Amniotic stem cell (primary cell): ENCODE results near the gene IL12RB1.

Experiments
- DNase-seq: peaks from one replicate; lab custom pipeline; 2025; lab: John Stamatoyannopoulos, UW

IL12RB1 gene

DNA sequence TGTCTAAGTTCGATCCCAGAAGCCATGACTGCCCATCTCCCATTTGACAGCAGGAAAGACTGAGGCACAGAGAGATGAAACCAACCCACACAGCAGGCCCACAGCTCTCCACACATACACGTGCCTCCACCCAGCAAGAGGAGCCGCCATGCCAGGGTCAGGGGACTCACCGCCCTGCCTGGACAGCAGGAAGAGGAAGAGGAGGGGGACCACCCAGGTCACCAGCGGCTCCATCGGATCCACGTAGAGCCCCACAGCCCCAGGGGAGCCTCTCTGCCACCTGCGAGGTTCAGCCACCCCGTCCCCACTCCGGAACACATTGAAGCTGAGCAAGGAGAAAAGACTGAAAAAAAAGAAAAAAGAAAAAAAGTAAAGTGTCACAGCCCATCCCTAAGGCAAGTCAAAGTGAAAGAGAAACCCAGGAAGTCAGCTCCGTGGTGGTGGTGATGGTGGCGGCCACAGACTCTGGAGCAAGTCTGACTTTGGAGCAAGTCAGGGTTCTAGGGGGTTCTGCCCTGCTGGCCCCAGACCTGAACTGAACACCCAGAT, at the start of gene IL12RB1:
TSS of gene IL12RB1 (minus strand) at position 345 of the 549 bp plus-strand sequence. CDS start at position 234, 111 bp downstream.
- no peak for DNase-seq

DNA sequence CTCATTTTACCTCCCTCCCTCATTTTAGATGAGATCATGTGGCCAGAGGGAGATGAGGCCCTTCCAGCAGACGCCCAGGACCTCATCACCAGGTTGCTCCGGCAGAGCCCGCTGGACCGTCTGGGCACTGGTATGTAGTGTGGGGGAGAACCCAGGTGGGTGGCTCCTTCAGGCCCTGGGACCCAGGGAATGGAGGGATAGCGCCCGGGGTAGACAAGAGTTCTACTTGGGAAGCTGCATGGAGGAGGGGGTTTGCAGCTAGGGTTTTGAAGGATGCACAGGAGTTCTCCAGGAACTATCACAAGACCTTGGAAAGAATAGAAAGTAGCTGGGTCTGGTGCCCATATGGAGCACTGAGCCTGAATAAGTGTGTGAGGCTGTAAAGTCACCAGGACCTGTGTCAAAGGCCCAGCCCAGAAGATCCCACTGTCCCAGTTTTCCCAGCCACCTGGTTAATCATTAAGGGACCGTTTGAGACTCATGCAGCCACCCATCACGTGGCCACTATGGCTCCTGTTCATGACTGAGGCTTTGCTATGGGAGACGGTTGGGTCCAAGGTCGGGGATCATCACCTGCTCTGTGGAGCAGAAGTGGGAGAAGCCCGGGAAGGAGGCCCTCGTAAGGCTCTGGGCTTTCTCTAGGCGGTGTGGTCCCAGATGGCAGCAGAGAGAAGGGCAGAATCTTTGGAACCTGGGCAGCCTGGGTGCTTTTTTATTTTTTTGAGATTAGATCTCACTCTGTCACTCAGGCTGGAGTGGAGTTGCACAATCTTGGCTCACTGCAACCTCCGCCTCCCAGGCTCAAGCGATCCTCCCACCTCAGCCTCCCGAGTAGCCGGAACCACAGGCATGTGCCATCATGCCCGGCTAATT, 49.2 kb upstream of the IL12RB1 start:
- DNase-seq, result no peak

DNA sequence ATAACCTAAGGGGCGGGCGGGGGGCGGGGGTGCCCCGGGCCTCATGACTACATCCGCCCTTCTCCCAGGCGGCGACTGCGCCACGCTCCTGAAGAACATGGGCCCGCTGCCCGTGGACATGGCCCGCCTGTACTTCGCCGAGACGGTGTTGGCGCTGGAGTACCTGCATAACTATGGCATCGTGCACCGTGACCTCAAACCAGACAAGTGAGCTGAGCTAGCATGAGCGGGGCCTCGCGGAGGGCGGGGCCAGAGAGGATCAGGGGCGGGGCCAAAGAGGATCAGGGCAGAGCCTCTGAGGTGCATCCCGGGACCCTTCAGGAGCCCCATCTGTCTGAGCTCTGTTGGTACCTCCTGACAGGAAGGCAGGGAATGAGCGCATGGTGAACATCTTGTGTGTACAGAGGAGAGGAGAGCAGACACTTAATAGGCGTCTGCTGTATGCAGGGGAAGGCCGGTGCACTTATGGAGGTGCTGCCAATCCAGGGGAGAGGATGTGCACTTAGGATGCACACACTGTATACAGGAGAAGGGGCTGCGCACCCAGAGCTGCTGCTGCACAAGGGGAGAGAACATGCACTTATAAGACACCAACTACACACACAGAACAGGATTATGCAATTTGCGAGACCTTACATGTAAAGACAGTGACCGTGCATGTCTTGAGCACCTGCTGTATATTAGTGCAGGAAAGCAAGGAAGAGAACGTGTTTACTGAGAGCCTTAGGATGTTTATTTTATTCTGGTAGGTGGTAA, 45.3 kb upstream of the IL12RB1 start:
- DNase-seq, result no peak

DNA sequence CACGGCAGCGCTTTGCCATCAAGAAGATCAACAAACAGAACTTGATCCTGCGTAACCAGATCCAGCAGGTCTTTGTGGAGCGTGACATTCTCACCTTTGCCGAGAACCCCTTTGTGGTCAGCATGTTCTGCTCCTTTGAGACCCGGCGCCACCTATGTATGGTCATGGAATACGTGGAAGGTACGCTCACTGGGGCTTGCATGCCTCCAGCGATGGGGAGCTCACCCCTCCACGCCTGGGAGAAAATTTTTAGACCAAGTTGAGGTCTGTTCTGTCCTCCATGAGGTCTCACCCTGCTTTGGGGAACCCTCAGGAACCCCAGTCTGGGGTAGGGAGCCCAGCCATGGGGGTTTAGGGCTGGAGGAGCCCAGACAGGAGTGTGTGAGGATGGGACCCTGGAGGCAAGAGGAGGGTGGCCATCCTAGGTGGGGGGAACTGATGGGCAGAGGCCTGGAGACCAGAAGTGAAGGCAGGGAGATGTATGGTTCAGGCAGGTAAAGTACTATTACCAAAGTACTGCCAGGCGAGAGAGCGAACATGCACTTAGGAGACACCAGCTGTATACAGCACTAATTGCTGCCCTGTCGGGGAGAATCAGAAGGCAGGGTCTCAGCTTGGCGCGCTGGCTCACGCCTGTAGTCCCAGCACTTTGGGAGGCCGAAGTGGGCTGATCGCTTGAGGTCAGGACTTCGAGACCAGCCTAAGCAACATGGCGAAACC, 43.9 kb upstream of the IL12RB1 start:
- DNase-seq, result no peak

DNA sequence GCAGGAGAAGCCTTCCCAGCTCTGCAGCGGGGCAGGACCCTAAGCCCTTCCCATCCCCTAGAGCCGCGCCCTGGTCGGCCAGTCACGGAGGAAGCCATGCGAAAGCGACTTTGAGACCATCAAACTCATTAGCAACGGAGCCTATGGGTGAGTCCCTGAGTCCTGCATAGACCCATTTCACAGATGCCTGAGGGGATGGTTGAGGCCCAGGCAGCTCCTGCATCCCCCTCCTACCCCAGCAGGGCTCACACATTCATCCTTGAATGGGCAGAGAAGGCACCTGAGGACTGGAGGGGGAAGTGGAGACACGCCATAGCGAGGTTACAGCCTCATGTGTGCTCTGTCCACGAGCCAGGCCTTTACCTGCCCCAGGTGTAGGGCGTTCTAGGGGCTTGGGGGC, 42.1 kb upstream of the IL12RB1 start:
- no peak for DNase-seq

DNA sequence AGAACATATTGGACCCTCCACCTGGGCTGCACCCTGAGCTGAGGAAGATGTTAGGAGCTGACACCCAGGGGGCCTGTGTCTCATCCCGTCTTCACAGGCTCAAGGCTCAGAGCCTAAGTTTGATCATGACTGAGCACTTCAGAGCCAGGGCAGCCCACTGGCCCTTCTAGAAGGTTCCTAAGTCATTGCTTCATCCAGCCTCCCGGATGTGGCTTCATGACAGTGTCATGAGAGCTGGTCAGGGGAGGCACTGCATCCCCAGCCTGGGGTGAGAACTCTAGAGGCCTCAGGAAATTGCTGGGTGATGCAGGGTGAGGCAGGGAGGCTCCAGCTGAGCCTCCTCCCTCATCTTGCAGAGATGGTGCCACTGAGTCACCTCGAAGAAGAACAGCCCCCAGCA, 41.3 kb upstream of the IL12RB1 start:
- no peak for DNase-seq

DNA sequence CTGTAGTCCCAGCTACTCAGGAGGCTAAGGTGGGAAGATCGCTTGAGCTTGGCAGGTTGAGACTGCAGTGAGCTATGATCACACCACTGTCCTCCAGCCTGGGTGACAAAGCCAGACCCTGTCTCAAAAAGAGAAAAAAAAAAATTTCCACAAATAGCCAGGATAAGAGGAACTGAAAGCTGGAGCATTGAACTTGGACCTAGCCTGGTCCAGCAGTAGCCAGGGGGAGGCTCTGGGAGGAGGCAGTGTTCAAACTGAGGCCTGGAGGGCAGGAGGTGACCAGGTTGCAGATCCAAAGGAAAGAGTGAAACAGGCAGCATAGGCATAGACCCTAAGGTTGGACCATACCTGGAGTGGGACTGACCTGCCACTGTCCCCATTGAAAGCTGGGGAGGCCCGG, 39.4 kb upstream of the IL12RB1 start:
- no peak for DNase-seq

DNA sequence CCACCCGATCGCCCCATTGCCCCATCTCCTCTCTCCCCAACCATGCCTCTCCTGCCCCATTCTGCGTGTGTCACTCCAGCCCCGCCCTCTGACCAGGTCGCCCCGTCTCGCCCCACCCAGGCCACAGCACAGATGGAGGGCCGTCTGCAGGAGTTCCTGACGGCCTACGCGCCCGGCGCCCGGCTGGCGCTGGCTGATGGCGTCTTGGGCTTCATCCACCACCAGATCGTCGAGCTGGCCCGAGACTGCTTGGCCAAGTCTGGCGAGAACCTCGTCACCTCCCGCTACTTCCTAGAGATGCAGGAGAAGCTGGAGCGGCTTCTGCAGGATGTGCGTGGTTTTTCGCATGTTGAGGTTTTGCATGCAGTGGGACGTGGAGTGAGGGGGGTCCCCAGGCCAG, 37.1 kb upstream of the IL12RB1 start:
- no peak for DNase-seq

DNA sequence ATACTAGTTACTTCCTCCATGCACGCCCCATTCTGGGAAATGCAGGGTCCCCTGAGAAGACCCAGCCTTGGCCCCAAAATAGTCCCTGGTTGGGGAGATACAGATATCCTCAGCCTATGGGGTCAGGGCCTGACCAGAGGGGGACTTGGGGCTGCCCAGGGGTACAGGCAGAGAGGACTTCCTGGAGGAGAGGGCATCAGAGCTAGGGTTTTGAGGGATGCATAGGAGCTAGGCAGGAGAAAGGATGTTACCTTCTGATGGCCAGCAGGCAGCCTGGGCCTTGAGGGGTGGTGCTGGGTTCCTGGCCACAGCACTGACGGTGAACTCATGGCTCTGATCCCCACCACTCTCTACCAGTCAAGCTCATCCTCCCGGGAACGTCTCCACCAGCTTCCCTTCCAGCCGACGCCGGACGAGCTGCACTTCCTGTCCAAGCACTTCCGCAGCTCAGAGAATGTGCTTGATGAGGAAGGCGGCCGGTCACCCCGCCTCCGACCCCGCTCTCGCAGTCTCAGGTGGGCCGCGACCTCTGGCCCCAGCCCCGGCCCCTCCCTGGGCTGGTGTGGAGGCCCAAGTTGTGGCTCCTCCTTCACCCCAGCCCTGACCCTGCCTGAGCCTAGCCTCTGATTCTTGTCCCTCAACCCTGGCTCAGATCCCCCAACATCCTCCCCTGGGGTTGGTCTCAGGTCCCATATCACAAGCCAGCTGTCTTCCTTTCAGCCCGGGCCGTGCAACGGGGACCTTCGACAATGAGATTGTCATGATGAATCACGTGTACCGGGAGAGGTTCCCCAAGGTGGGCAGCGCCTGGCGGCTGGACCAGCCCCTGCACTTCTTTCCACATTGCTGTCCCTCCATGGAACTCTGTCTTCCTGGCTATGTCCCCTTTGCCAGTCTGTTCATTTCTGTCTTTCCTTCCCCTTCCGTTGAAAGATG, 36.4 kb upstream of the IL12RB1 start:
- DNase-seq, result no peak

DNA sequence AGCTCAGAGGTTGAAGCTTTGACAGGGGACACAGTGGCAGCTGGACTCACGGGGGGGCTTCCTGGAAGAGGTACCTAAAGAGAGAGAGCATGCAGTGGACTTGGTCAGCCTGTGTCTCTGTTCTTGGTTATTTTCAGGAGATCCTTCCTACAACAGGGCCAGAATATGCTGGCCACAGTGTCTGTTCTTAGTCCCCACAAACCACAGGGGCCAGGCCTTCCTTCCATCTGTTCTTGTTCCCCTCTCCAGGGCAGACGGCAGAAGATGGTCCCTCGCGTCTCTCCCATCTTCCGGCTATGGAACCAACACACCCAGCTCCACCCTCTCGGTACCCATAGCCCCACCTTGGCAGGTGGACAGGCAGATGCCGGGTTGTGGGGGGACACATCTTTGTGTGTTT, 35.7 kb upstream of the IL12RB1 start:
- DNase-seq, result no peak

DNA sequence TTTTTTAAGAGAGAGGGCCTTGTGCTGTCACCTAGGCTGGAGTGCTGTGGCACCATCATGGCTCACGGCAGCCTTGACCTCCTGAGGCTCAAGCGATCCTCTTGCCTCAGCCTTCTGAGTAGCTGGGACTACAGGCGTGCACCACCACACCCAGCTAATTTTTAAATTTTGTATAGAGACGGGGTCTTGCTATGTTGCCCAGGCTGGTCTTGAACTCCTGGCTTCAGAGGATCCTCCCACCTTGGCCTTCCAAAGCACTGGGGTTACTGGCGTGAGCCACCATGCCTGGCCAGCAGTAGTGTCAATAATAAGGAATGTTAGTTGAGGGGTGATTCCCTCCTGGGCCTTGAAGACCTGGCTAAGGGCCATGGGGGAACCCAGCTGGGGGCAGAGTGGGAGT, 34.4 kb upstream of the IL12RB1 start:
- no peak for DNase-seq

DNA sequence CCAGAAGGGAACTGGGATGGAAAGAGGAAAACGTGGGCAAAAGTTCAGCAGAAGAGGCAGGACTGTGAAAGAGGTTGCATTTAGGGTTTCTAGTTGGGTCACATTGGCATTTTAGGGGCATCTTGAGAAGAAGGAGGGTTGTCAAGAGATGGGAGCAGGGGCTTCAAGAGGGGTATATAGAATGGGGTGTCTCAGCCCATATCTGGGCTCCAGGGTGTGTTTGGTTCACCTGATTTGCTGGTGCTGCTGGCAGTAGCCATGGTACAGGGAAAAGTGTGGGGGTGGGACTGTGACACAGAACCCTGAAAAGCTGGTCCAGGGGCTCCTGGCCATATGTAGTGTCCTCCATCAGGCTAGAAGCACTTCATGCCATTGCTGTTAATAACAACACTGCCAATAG, 33.4 kb upstream of the IL12RB1 start:
- no peak for DNase-seq

DNA sequence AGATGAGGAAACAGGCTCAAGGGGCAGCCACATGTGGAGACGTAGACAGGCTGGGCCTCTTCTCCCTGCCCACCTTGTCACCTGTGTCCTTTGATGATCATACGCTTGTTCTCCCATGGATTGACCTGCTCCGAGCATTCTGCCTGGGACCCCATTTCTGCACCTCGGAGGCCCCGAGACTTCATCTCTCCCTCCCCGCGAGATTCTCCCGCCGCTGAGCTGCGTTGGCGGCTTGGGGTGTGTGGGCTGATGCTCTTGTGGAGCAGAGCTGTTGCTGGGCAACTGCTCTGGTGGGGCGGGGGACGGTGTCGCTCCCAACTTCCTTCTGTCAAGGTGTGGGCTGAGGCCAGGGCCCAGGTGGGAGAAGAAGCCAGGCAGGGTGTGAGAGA, 33.0 kb upstream of the IL12RB1 start:
- DNase-seq, result no peak

DNA sequence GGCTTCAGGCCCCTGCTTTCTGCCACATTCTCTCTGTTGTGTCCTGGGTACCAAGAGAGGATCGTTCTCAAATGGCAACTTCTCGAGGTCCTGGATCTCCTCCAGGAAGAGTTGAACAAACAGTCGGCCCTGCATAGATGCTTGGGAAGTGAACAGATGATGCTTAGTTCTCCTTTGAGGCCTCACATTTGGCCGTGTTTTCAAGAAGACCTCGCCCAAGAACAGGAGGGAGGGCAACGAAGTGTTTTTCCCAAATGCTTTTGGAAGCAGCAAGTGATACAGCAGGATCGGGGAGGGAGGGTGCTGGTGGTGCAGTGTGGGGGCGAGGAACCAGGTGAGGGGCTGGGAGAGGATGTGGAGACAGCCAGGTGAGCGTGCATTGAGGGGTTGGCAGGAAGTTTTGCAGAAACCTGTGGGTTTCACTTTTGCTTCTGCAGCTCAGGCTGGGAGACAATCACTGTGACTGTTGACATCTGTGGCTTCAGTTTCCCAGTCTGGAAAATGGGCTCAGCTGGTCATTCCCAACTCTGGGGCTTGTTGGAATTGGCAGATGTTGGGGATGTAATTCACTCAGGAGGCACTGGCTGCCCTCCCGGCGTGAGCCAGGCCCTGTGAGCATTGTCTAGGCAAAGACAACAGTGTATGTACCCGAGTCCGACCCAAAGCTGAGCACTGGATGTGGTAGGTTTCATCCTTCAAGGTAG, 32.4 kb upstream of the IL12RB1 start:
- no peak for DNase-seq

DNA sequence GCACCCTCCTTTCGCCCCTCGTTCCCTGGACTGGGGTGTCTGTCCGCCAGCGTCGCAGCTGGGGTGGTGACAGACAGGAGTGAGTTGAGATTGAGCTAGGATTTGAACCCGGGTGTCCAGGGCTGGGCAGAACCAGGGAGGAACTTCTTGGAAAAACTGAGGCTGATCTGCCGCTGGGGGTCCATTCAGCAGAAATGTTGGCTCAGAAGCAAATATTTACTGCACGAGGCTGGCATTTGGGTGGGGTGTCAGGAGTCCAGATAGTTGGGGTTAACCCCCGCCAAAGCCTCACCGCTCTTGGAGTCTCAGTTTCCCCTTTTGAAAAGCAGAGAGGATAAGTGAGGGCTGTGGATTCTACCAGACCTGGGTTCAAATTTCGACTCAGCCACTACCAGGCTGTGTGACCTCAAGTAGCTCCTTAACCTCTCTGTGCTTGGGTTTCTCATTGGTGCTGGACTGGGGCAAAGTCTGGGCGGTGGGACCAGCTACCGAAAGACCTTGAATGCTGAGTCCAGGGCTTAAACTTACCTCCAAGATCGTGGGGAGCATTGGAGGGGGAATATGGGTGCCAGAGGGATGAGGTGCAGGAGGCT, 31.8 kb upstream of the IL12RB1 start:
- no peak for DNase-seq

DNA sequence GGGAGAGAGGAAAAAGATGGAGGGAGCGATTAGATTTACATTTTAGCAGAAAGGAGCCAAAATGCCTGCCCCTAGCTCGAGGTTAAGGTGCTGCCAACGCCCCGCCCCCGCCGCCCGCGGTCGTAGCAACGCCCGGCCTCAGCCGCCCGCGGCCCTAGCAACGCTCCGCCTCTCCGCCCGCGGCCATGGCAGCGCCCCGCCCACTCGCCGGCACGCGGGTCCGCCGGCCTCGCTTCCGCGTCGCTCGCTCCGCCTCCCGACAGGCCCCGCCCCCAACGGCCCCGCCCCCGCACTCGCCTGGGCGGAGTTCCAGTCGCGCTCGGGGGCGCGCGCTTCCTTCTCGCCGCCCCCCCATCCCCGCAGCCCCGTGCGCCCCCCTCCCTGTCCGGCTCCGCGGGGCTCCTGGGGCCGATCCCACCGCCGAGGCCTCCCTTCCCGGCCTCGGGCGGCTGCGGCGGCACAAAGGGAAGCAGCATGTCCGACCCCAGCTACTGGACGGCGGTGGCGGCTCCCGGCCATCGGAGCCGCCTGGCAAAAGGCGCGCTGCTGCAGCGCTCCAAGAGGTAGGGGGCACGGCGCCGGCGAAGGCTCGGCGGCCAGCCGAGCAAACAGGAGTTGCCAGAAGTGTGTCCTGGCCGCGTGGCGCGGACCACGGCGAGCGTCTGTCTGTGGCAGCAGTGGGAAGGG, 31.1 kb upstream of the IL12RB1 start:
- DNase-seq, result peak; percentile 29

DNA sequence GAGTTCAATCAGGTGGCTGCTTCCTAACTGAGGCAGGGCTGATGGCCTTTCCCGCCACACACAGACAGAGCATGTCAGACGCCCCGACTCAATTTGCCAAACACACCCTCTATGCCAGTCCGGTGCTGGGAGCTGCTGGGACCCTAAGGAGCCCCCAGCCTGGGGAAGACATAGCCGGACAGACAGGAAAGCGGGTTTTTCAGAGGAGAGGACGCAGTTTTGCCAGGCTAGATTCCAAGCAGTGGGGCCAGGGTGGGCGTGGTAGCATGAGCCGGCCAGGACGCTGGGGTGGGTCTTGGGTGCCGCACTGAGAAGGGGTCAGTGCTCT, 30.6 kb upstream of the IL12RB1 start:
- no peak for DNase-seq

DNA sequence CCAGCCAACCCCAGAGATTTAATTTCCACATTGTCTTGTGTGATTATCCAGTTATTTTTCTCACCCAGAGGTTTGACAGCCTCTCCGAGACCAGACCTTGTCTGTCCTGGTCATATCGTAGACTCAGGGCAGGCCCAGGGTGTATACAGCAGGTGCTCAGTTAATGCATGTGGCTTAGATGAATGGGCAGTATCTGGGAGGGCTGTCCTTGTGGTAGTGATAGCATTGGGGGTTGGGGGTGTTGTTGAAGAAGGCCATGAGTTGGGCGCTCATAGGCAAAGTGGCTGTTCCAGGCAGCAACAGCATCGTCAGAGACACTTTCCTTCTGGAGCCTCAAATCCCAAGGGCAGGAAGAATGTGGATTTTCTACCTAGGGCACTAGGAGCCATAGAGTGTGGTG, 27.7 kb upstream of the IL12RB1 start:
- DNase-seq, result no peak

DNA sequence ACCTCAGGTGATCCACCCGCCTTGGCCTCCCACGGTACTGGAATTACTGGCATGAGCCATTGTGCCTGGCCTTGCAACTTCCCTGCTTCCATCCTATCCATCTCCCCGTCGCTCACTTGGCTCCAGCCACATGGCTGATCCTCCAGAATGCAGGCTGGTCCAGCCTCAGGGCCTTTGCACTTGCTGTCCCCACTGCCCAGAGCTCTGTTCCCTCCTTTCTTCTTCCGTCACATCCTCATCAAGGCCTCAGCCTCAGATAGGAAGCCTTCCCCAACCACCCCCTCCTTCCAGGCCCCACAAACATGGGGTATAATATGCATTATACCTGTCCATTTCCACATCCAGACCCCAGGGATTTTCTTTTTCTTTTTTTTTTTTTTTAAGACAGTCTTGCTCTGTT, 27.1 kb upstream of the IL12RB1 start:
- no peak for DNase-seq

DNA sequence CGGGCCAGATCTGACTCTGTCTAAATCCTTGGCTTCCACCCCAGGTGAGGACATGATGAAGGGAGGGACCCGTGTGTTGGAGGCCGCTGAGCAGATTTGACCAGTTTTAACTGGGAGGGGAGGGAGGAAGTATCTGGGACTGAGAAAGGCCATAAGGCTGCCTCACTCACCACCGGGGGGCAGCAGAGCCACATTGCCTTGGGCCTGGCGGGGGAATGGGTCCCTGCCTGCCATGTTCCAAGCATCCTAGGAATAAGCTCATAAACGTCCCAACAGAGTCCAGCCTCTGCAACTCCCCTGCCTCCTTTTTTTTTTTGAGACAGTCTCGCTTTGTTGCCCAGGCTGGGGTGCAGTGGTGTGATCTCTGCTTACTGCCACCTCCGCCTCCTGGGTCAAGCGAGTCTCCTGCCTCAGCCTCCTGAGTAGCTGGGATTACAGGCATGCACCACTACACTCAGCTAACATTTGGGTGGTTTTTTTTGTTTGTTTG, 26.3 kb upstream of the IL12RB1 start:
- DNase-seq, result peak; percentile 66
